Cardiac muscle cell (in vitro differentiated cells and primary cell): Measurements from ENCODE around the gene SDC4. TPM values are rescaled to one million over a fixed set of nuclear protein-coding genes. Genes with fewer than 3 reads are reported as not detected.

Experiments
- DNase-seq, 2 donors: peaks; one replicate each; pipeline versions ENCODE4 v3.0.0 to v3.0.0-alpha.2; 2010 to 2017; ENCODE audit warnings: low read depth in 1 of 2, low spot score in 1 of 2
- H3K27ac ChIP-seq: fragments of 200-600 bp; sonication (generic); 2 replicates; pipeline ENCODE4 v1.5.1; 2016
- H3K27me3 ChIP-seq: fragments of 200-600 bp; sonication (generic); 2 replicates; pipeline ENCODE4 v1.6.0; 2016; ENCODE audit warnings: control low read depth
- H3K36me3 ChIP-seq: fragments of 200-600 bp; sonication (generic); 2 replicates; pipeline ENCODE4 v1.5.1; 2016; ENCODE audit warnings: control low read depth
- H3K4me1 ChIP-seq: fragments of 200-600 bp; sonication (generic); 2 replicates; pipeline ENCODE4 v1.8.1; 2017; ENCODE audit warnings: low read depth, mild to moderate bottlenecking, mixed run types
- H3K4me3 ChIP-seq: fragments of 200-600 bp; sonication (generic); 2 replicates; pipeline ENCODE4 v1.5.1; 2016; ENCODE audit warnings: mild to moderate bottlenecking
- H3K9me3 ChIP-seq: fragments of 200-600 bp; sonication (generic); 2 replicates; pipeline ENCODE4 v1.5.1; 2017; ENCODE audit warnings: low read depth, mild to moderate bottlenecking, control low read depth
- CTCF ChIP-seq: IDR thresholded peaks from 2 replicates; pipeline ENCODE4 v1.5.1; 2012; ENCODE audit warnings: low read depth, mild to moderate bottlenecking, low read length
- polyA plus RNA-seq: library from polyadenylated mRNA; unstranded; fragments of >200 nt; fragmentation: Nextera tagmentation; extraction: Ambion mirVana; gene quantifications from 2 replicates; pipeline ENCODE4 v1.2.1, GENCODE V29; 2016
- total RNA-seq: library from RNA; depleted of rRNA; stranded (reverse); fragments of >200 nt; gene quantifications from 2 replicates; pipeline ENCODE4 v1.2.3, GENCODE V29; 2016

The SDC4 gene
- total and polyA plus RNA-seq, 2 experiments from 2014 or later, result 35.4 to 55.7 TPM

- no peaks in the 10 kb centered on the region for H3K9me3 ChIP-seq
- peaks cover 38% of the 10 kb centered on the region for H3K4me1 ChIP-seq
- DNase-seq, result peak in 1 of 2 donors; percentile 50
- peak overlapping the region; percentile 98 for H3K27ac ChIP-seq
- H3K27me3 ChIP-seq, result no peaks in the 10 kb centered on the region
- no peak overlapping the region for H3K4me3 ChIP-seq
- TF ChIP-seq CTCF, result no peak
- H3K36me3 ChIP-seq, result peaks cover 13% of the 10 kb centered on the region
These were observed 11.5 kb downstream of the SDC4 start for GRCh38 chr20:45336530-45337366.

- H3K27ac ChIP-seq, result no peak overlapping the region
- no peaks in the 10 kb centered on the region for H3K27me3 ChIP-seq
- no peaks in the 10 kb centered on the region for H3K9me3 ChIP-seq
- TF ChIP-seq CTCF, result no peak
- DNase-seq, result no peak
- H3K4me1 ChIP-seq, result peaks cover 2% of the 10 kb centered on the region
- no peak overlapping the region for H3K4me3 ChIP-seq
- peaks cover 27% of the 10 kb centered on the region for H3K36me3 ChIP-seq
These were observed 17.7 kb downstream of the SDC4 start for GRCh38 chr20:45330476-45330875.

GRCh38 chr20:45329497-45330319 lies 18.5 kb downstream of the SDC4 start:
- Histone ChIP-seq H3K9me3 (no peaks in the 10 kb centered on the region), H3K27ac (no peak overlapping the region), H3K4me1 (peaks cover 4% of the 10 kb centered on the region), H3K36me3 (peaks cover 25% of the 10 kb centered on the region), H3K4me3 (no peak overlapping the region), H3K27me3 (no peaks in the 10 kb centered on the region)
- no peak for TF ChIP-seq CTCF
- no peak for DNase-seq

GRCh38 chr20:45328451-45328850 lies 19.8 kb downstream of the SDC4 start:
- Histone ChIP-seq H3K4me3 (no peak overlapping the region), H3K9me3 (no peaks in the 10 kb centered on the region), H3K27me3 (no peaks in the 10 kb centered on the region), H3K27ac (no peak overlapping the region), H3K4me1 (peaks cover 4% of the 10 kb centered on the region), H3K36me3 (peaks cover 21% of the 10 kb centered on the region)
- TF ChIP-seq CTCF, result no peak
- no peak for DNase-seq

GRCh38 chr20:45325371-45325770 lies 22.9 kb downstream of the SDC4 start:
- Histone ChIP-seq H3K27me3 (no peaks in the 10 kb centered on the region), H3K4me3 (no peak overlapping the region), H3K4me1 (peaks cover 4% of the 10 kb centered on the region), H3K27ac (peak overlapping the region; percentile 76), H3K36me3 (peaks cover 10% of the 10 kb centered on the region), H3K9me3 (no peaks in the 10 kb centered on the region)
- DNase-seq, result no peak
- no peak for TF ChIP-seq CTCF
